Measurements from ENCODE around the gene GPN3. TPM values are rescaled to one million over a fixed set of nuclear protein-coding genes. Genes with fewer than 3 reads are reported as not detected.

The GPN3 gene
- total RNA-seq, 2 donors from 2014 or later, result 28.4 to 40.2 TPM

DNA sequence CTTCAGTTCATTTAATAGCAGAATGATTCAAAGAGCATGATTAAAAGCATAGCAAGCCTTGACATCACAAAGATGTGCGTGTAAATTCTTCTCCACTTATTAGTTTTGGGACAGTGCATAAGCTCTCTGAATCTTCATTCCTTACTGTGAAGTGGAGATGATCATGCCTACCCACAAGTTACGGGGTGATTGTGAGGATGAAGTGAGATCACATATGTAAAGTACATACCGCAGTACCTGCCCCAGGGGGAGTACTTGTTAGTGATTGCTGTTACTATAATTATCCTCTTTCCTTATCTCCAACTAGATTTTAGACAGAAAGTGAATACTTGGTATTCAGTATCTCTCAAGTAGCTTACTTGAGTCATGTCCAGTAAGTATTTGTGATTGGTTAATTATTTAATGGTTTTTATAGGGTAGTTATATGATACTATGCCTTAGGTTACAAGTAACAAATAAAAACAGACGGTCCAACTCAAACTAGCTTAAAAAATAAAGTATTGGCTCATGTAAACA is 40.1 kb upstream of the GPN3 start:
- no peak for DNase-seq (ENCODE audit: low spot score)
- no peaks in the 10 kb centered on the region for H3K36me3 ChIP-seq
- H3K27me3 ChIP-seq (replicated peaks; ENCODE audit: insufficient read depth), result no peaks in the 10 kb centered on the region
- WGBS, result 84% methylated on average over 4 of the region's 4 CpGs
- no peaks in the 10 kb centered on the region for H3K4me1 ChIP-seq (replicated peaks)
- no peak overlapping the region for H3K4me3 ChIP-seq
- intact Hi-C loops (cut with DNase I), result no loop called here
- no peak overlapping the region for H3K27ac ChIP-seq
- H3K9me3 ChIP-seq, result no peaks in the 10 kb centered on the region
- no peak for TF ChIP-seq POLR2AphosphoS5 (IDR thresholded peaks at IDR 0.05)
- TF ChIP-seq, protein P1, sequence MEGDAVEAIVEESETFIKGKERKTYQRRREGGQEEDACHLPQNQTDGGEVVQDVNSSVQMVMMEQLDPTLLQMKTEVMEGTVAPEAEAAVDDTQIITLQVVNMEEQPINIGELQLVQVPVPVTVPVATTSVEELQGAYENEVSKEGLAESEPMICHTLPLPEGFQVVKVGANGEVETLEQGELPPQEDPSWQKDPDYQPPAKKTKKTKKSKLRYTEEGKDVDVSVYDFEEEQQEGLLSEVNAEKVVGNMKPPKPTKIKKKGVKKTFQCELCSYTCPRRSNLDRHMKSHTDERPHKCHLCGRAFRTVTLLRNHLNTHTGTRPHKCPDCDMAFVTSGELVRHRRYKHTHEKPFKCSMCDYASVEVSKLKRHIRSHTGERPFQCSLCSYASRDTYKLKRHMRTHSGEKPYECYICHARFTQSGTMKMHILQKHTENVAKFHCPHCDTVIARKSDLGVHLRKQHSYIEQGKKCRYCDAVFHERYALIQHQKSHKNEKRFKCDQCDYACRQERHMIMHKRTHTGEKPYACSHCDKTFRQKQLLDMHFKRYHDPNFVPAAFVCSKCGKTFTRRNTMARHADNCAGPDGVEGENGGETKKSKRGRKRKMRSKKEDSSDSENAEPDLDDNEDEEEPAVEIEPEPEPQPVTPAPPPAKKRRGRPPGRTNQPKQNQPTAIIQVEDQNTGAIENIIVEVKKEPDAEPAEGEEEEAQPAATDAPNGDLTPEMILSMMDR (IDR thresholded peaks at IDR 0.05), result no peak
- TF ChIP-seq POLR2A (IDR thresholded peaks at IDR 0.05), result no peak

- Histone ChIP-seq H3K27ac (no peak overlapping the region), H3K9me3 (no peaks in the 10 kb centered on the region), H3K27me3 (replicated peaks; ENCODE audit: insufficient read depth) (no peaks in the 10 kb centered on the region), H3K4me3 (no peak overlapping the region), H3K36me3 (no peaks in the 10 kb centered on the region), H3K4me1 (replicated peaks) (no peaks in the 10 kb centered on the region)
- DNase-seq (ENCODE audit: low spot score), result no peak
- intact Hi-C loops (cut with DNase I), result no loop called here
- TF ChIP-seq, protein P1 (IDR thresholded peaks at IDR 0.05), result no peak
- no peak for TF ChIP-seq POLR2AphosphoS5 (IDR thresholded peaks at IDR 0.05)
- TF ChIP-seq POLR2A (IDR thresholded peaks at IDR 0.05), result no peak
- 78% methylated on average over 3 of the region's 3 CpGs for WGBS
These were observed 37.3 kb upstream of the GPN3 start for GRCh38 chr12:110505332-110505731.

DNA sequence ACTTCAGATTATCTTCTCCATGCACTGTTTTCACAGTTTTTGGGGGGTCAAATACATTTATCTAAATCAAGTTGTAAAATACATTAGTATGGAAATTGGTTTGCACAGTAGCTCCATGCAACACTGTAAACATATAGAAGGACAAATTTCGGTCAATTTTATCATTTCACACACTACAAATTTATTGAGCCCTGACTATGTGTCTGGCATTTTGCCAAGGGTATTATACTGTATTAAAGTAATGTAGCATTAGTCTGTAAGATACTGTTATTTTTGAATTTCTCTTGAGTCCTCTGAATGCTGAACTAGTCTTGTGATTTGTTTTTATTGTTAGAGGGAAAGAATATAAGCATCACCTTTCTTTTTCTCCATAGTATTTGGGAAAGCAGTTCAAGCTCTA is 35.4 kb upstream of the GPN3 start:
- H3K27ac ChIP-seq, result no peak overlapping the region
- no peaks in the 10 kb centered on the region for H3K4me1 ChIP-seq (replicated peaks)
- WGBS, result 73% methylated on average over 1 of the region's 1 CpG
- H3K9me3 ChIP-seq, result no peaks in the 10 kb centered on the region
- H3K27me3 ChIP-seq (replicated peaks; ENCODE audit: insufficient read depth), result no peaks in the 10 kb centered on the region
- DNase-seq (ENCODE audit: low spot score), result no peak
- TF ChIP-seq POLR2AphosphoS5 (IDR thresholded peaks at IDR 0.05), result no peak
- TF ChIP-seq POLR2A (IDR thresholded peaks at IDR 0.05), result no peak
- TF ChIP-seq, protein P1 (IDR thresholded peaks at IDR 0.05), result no peak
- no peak overlapping the region for H3K4me3 ChIP-seq
- H3K36me3 ChIP-seq, result no peaks in the 10 kb centered on the region
- intact Hi-C loops (cut with DNase I), result loop anchor here (5.0 kb wide), 1 partner anchor 36 kb away; the partner anchor contains the start of genes FAM216A and GPN3

DNA sequence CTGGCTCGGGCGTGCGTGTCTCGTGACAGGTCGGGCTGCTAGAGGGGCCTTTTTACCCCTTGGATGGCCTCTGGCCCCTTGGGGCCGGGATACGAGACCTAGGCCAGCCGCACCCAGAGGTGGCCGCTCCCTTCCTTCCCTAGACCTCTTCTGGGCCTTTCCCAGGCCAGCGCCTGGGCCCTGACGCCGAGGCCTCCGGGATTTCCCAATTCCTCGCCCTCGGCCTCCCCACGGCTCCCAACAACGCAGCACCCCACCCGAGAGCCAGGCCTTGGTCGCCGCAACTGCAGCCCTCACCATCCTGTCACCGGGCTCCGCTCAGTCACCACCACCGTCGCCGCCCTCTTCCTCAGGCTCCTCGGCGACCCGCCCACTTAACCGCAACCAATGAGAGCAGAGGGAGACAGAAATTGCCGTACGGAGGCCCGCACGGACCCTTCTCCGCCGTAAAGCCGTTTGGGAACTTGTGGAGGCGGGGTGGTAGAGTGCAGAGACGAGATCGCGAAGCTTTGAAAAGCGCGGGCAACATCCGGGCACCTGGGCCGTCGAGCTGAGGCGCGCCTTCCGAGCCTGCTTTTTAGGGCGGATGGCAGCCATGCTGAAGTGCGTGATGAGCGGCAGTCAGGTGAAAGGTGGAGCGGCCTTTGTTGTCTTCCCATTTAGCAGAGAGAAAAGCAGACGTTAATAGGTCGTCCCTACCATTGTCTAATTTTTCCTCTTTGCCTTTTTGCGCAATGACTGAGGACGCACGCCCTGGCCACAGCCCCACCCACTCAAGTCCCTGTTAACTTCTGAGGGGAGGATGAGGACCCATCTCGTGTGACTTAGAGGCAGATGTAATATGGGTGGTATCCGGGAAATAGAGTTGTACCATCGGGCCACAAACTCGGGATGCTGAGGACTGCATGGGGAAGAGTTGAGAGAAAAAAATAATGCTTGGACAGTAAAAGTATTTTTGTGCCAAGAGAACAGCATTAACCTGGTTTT is 34.0 kb upstream of the GPN3 start, which contains the start of the genes RAD9B and VPS29:
Gene RAD9B (plus strand): TSS at position 580 of the 987 bp plus-strand sequence. CDS start 7 bp downstream, at position 587.
Gene VPS29 (minus strand): TSS at position 360 of the 987 bp plus-strand sequence. CDS start 60 bp downstream, at position 300.
- no peaks in the 10 kb centered on the region for H3K9me3 ChIP-seq
- TF ChIP-seq, protein P1 (IDR thresholded peaks at IDR 0.05), result peak in 2 of 4 experiments; percentile 11 to 21
- TF ChIP-seq POLR2AphosphoS5 (IDR thresholded peaks at IDR 0.05) (peak; percentile 100), POLR2A (IDR thresholded peaks at IDR 0.05) (peak; percentile 92)
- DNase-seq (ENCODE audit: low spot score), result peak; percentile 97
- H3K4me3 ChIP-seq, result peak within 1 kb of the TSS; percentile 70 to 93
- no peaks in the 10 kb centered on the region for H3K27me3 ChIP-seq (replicated peaks; ENCODE audit: insufficient read depth)
- intact Hi-C loops (cut with DNase I), result loop anchor here (5.0 kb wide), 1 partner anchor 35 kb away; the partner anchor contains the start of genes FAM216A and GPN3
- 7% methylated on average over 59 of the region's 61 CpGs for WGBS
- H3K36me3 ChIP-seq, result no peaks in the 10 kb centered on the region
- peak within 1 kb of the TSS; percentile 84 to 92 for H3K27ac ChIP-seq
- H3K4me1 ChIP-seq (replicated peaks), result no peaks in the 10 kb centered on the region

Measured in prostate gland (tissue), 2 donors.